ENCODE measurements around the gene FCN3.

FCN3 gene

DNA sequence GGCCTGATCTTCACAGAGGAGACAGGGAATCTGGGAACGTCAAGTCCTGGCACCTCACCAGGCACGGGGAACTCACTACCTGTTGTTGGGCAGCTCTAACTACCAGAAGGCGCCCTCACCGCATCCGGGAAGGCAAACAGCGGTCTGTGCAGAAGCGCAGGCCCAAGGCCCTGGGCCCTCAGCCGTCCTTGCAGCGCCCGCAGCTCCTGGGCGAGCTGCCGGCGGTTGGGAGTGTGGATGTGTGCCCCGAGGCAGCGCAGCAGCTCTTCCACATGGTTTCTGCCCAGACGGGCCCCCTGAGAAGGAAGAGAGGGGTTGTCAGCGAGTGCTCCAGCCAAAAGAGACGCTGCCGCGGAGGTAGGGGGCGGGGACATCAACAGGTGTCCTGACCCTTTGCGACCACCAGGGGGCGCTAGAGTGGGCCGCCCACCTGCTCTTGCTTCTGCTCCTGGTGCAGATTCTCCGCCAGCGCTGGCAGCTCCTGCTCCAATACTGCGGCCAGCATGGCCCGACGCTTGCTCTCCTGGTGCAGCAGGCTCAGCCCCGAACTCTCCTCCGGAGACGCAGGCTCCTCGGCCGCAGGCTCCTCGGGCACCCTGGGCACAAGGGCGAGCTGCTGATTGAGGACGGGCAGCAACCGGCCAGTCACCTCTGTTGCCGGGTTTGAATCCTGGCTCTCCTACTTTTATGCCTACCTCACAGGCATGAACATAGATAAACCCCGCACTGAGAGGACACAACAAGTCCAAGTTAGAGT, 17.2 kb downstream of the FCN3 start:
- DNase-seq: peak; percentile 28

- no peak for DNase-seq
Measured at GRCh38 chr1:27356619-27357280, 17.9 kb downstream of the FCN3 start.

GRCh38 chr1:27356277-27356618, 18.4 kb downstream of the FCN3 start:
- DNase-seq: no peak

DNA sequence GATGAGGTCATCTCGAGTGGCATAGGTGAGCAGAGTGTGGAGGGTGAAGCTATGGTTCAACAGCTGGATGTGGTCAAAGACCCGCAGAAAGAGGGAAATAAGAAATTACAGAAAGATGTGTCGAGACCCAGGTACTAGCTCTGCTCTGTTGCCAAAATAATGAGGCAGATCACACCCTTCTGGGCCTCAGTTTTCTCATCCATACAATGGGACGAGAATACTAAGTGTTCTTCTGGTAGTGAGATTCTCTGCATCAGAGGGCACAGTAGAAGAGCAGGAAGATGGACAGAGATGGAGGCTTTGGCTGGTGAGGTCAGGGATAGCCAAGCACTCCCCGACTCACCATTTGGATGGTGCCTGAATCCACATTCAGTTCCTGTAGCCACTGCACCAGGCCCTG, 18.9 kb downstream of the FCN3 start:
- DNase-seq: no peak

DNA sequence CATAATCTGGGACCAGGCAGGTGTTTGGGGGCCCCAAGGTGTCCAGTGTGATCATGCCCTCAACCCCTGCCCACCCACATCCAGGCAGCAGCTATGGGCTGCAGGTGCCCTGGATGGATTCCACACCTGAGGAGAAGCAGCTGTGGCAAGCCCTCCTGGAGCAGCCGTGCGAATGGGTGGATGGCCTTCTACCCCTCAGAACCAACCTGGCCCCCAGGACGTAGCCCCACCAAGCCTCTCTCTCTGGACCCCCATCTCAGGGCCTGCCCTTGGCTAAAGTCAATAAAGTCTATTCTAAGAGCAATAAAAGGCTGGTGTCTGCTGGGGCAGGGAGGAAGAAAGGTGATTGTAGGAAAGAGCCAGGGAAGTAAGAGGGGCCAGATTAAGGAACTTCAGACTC, 21.0 kb downstream of the FCN3 start:
- no peak for DNase-seq

DNA sequence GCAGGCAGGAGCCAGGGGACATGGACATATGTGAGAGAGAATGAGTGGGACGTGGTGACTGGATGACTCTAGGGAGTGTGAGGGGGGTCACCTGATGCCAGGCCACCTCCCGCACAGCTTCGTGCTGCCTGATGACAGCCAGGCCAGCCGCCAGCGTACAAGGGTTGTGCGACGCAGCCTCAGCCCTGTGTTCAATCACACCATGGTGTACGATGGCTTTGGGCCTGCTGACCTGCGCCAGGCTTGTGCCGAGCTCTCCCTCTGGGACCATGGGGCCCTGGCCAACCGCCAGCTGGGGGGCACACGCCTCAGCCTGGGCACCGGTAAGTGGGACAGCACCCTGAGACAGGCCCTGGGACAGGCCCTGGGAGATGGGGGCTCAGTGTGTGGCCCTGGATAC, 21.5 kb downstream of the FCN3 start:
- no peak for DNase-seq

DNA sequence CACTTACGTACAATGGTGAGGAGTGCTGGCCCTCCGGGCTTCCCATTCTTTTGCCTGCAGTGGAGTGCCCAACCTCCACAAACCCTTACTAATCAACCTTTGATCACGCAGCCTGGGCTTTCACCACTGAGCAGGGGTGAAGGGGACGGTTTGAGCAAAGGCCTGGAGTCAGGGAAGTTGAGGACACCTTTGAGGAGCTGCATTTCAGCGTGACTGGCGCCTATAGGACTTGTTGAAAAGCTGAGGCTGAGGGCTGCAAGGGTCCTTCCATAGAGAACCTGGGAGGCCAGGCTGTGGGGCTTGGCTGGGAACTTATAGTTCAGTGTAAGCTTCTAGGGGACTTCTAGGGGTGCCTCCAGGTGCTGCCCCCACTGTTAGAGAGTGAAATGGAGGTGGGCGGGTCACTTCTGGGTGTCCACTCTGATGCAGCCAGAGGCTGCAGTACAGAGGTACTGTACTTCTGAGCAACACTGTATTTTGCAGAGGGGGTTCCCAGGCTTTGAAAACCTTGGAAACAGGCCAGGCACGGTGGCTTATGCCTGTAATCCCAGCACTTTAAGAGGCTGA, 23.0 kb downstream of the FCN3 start:
- DNase-seq: no peak

GRCh38 chr1:27350663-27351540, 23.7 kb downstream of the FCN3 start:
- DNase-seq: no peak

- no peak for DNase-seq
Measured at GRCh38 chr1:27349784-27350662, 24.6 kb downstream of the FCN3 start.

DNA sequence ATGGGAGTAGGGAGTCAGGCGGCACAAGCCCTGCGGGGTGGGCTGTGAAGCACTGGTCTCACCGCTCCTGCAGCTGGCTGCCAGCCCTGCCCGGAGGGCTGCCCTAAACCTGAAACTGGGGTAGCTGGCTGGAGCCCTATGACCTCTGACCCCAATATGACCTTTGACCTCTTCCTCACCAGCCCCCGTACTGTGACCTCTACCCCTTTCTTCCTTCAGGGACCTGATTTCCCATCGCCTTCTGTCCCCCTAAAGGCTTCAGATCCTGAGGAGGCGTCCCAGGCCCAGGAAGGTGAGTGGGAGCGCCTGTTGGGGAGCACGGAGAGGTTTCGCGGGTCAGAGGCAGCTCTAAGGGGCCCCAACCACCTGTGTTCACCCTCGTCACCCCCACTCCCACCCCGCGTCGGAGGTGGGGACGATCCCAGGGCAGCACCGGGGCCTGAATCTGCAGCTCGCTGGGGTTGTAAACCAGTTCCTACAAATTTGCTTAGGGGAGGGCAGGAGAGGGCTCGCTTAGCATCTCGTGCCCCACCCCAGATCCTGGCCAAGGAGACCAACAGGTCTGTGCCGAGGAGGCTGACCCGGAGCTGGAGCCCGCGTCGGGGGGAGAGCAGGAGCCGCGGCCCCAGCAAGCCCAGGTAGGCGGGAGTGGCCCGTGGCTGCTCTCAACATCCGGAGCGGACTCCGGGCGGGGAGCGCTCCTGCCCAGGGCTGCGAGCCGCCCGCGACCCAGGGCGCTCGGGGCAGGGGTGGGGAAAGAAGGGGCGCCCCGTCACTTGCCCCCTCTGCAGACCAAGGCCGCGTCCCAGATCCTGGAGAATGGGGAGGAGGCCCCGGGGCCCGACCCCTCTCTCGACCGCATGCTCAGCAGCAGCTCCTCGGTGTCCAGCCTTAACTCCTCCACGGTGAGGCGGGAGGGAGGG, 25.5 kb downstream of the FCN3 start:
- no peak for DNase-seq

DNA sequence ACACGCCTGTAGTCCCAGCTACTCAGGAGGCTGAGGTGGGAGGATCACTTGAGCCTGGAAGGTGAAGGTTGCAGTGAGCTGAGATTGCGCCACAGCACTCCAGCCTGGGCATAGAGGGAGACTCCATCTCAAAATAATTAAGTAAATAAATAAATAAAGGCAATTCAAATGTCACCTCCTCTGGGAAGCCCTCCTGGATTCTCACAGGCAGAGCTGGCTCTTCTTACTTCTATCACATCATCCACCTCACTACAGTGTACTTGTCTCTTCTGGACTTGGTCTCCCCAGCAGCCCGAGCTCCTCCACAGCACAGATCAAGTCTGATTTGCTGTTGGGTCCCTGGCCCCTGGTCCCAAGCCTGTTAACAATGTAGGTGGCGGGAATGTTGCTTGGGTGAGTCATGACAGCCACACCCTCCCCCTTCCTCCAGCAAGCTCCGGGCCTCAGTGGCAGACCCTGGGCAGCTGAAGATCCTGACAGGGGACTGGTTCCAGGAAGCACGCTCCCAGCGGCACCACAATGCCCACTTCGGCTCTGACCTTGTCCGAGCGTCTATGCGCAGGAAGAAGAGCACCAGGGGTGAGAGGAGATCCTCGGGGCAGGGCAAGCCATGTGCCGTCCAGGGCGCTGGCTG, 27.5 kb downstream of the FCN3 start:
- no peak for DNase-seq

DNA sequence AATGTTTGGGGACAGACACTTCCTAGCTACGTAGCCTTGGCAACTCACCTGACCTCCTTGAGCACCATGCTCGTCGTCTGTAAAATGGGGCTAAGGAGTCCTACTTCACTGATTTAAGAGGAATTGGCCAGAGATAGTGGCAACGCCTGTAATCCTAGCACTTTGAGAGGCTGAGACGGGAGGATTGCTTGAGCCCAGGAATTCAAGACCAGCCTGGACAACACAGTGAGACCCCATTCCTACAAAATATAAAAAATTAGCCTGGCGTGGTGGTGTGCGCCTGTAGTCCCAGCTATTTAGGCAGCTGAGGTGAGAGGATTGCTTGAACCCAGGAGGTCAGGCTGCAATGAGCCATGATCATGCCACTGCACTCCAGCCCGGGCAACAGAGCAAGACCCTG, 28.3 kb downstream of the FCN3 start:
- DNase-seq: no peak

DNA sequence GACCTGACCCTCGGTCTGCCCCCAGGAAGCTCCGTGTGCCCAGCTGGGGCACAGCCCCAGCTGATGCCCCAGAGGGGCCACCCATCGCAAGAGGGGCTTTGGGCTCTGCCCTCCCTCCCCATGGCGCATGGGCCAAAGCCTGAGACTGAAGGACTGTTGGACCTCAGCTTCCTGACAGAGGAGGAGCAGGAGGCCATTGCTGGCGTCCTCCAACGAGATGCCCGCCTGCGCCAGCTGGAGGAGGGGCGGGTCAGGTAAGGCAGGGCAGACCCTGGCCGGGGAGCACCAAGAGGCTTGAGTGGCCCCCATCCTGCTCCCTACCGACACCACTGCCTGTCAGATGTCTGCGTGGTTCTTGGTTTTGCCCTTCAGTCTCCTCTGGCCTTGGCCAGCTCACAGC, 29.4 kb downstream of the FCN3 start:
- DNase-seq: no peak

DNA sequence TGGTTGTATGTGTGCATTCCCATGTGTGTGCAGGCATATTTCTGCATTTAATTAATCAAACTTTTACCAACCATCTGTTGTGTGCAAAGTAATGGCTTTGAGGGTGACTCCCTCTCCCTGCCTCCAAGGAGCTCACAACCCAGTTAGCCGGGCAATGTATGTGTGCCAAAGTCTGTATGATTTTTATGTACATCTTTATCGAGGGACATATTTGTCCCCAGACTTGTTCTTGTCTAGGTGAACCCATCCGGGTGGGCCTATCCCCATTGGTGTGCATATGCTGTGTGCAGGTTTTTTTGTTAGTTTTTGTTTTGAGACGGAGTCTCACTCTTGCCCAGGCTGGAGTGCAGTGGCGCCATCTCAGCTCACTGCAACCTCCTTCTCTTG, 31.0 kb downstream of the FCN3 start:
- DNase-seq: no peak

DNA sequence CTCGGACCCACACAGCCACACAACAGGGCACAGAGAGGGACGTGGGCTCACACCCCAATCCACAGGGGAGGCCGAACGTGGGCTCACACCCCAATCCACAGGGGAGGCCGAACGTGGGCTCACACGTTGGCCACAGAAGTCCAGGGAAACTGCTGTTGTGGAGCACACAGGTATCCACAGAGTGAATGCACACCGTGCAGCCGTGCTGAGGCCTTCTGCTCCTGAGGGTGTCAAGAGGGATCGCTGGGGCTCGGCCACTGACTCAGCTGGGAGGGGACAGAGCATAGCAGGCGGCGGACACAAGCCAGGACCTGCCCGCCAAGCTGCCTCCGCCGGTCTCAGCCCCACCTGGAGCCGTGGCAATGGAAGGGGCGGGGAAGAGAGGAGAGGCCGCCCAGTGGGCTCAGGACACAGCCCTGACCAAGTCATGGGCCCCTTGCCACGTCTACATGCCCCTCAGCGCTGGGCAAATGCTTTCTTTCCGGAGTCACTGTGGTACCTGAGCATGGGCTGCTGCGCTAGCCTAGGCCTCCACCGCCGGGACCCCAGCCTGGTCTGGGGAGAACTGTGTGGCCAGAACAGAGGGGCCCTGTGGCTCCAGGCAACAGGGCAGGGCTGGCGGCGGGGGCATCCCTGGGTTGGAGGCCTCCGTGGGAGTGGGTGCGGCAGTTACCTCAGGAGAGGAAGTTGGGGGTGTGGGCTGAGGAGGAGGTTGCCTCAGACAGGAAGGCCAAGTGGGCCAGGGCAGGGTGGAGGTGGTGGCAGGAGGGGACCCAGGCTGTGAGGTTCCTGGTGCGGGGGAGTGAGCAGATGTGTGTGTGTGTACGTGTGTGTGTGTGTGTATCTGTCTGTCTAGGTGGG, 31.6 kb downstream of the FCN3 start:
- no peak for DNase-seq

GRCh38 chr1:27342391-27342777, 32.2 kb downstream of the FCN3 start:
- DNase-seq: no peak

GRCh38 chr1:27341525-27342252, 32.9 kb downstream of the FCN3 start, which contains the start of gene SYTL1:
Gene SYTL1 (plus strand): TSS chr1:27342022. CDS start chr1:27345335, 3,313 bp downstream.
- no peak for DNase-seq

DNA sequence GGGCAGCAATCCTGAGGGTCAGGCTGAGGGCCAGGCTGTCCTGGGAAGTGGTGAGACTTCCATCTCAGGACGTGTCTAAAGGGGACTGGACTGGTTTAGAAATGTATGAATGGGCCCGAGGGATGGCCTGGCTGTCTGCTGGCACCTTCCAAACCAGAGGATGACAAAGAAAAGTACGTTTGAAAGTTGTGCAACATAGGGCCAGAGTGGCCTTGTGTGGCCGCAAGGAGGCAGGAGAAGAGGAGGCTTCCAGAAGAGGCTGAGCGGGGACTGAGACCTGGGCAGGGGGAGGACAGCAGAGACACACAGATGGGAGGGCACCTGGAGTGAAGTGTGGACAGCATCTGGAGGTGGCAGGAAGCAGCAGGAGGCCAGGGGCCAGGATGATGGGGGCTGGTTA, 35.4 kb downstream of the FCN3 start:
- no peak for DNase-seq

GRCh38 chr1:27338751-27339150, 35.9 kb downstream of the FCN3 start:
- no peak for DNase-seq
